ENCODE measurements around the gene OR51A4. TPM values are rescaled to one million over a fixed set of nuclear protein-coding genes. Genes with fewer than 3 reads are reported as not detected.

The OR51A4 gene
- total and polyA plus RNA-seq, 9 of the 15 experiments (the other 6 are each of a cell fraction or from before 2014, with no cell fraction given), result not detected

GRCh38 chr11:4919250-4919649 lies 28.2 kb downstream of the OR51A4 start, which contains the start of gene OR51G2:
TSS of gene OR51G2 (minus strand) at chr11:4919350. CDS start at chr11:4915663, 3,687 bp downstream.
- Histone ChIP-seq H2AFZ (ENCODE audit: low read depth, low read length) (no peak within 1 kb of the TSS), H3K9me1 (ENCODE audit: control insufficient read depth, insufficient read depth, low read length) (no peaks in the 10 kb centered on the region), H3K27ac (ENCODE audit: extremely low read depth, low read depth, low read length) (no peak within 1 kb of the TSS), H3K36me3 (ENCODE audit: control insufficient read depth, insufficient read depth, low read length) (no peaks in the 10 kb centered on the region), H3K9me3 (replicated peaks; ENCODE audit: control insufficient read depth, insufficient read depth, low read depth, low read length) (no peaks in the 10 kb centered on the region), H3K9ac (ENCODE audit: insufficient read depth in 1 of 2, low read depth in 2 of 2, low read length in 2 of 2) (no peak within 1 kb of the TSS), H3K4me1 (replicated peaks in 1 of 2; ENCODE audit: control insufficient read depth in 2 of 2, insufficient read depth in 2 of 2, low read length in 2 of 2) (no peaks in the 10 kb centered on the region), H4K20me1 (replicated peaks; ENCODE audit: control insufficient read depth, insufficient read depth, low read length) (no peaks in the 10 kb centered on the region), H3K4me2 (ENCODE audit: insufficient read depth, low read length) (no peak within 1 kb of the TSS), H3K79me2 (ENCODE audit: control insufficient read depth, insufficient read depth, low read length) (no peaks in the 10 kb centered on the region), H3K27me3 (ENCODE audit: control insufficient read depth in 2 of 2, insufficient read depth in 2 of 2, low read length in 2 of 2) (peaks cover 2 to 22% of the 10 kb centered on the region in 2 experiments; a peak in 4 of 5 replicates), H3K4me3 (no peak within 1 kb of the TSS)
- TF ChIP-seq GMEB1 (CRISPR knock-in tag; IDR thresholded peaks at IDR 0.05), result no peak
- no peak for TF ChIP-seq MIER1 (IDR thresholded peaks at IDR 0.05; ENCODE audit: low read depth)
- TF ChIP-seq TFAM (CRISPR knock-in tag; conservative IDR thresholded peaks at IDR 0.05), result no peak
- no peak for TF ChIP-seq RBM15 (IDR thresholded peaks at IDR 0.05; ENCODE audit: insufficient read depth, low read length)
- TF ChIP-seq THRAP3 (IDR thresholded peaks at IDR 0.05; ENCODE audit: borderline replicate concordance), result no peak
- TF ChIP-seq RFX7 (CRISPR knock-in tag; IDR thresholded peaks at IDR 0.05), result no peak
- no peak for TF ChIP-seq PCBP2 (IDR thresholded peaks at IDR 0.05; ENCODE audit: low read depth, low read length, poor library complexity, severe bottlenecking)
- no peak for TF ChIP-seq MCM5 (IDR thresholded peaks at IDR 0.05; ENCODE audit: low read depth)
- no peak for TF ChIP-seq ZNF512 (tag; IDR thresholded peaks at IDR 0.05)
- FAIRE-seq (no peak), DNase-seq (ENCODE audit: extremely low read depth in 1 of 4, low spot score in 3 of 4) (no peak), ATAC-seq (no peak)
- ChIA-PET CTCF (ENCODE audit: low intra/inter-chr PET ratio) (no interaction called here), POLR2A (interaction anchor here (0.6 to 1.2 kb wide), 2 partner anchors 9 to 66 kb away, joined by 4 to 5 read pairs; no protein-coding TSS in a partner anchor)
- WGBS (ENCODE audit: insufficient coverage, low coverage, missing lambda C conversion rate), result 0% methylated on average over 4 of the region's 4 CpGs
- in situ Hi-C loops (cut with MboI), result no loop called here
- no TSS peak for BruUV-seq (replicated peaks)
- intact Hi-C loops (cut with micrococcal nuclease), result no loop called here

All from K562 (cell line).